ENCODE measurements around the gene GBX1.
A peak's percentile ranks its signal among the peaks of the same experiment; 100 is the strongest.

The GBX1 gene

GRCh38 chr7:151110236-151110940 lies 57.1 kb downstream of the GBX1 start:
- TF ChIP-seq CTCF (IDR thresholded peaks at IDR 0.05; ENCODE audit: low read depth, low read length): no peak
- no peak for DNase-seq (ENCODE audit: extremely low read depth, low read depth)

- peak; percentile 28 for DNase-seq (ENCODE audit: extremely low read depth, low read depth)
- TF ChIP-seq CTCF (IDR thresholded peaks at IDR 0.05; ENCODE audit: low read depth, low read length): no peak
Measured at GRCh38 chr7:151109094-151110048, 58.1 kb downstream of the GBX1 start.

GRCh38 chr7:151107882-151108281 lies 59.6 kb downstream of the GBX1 start:
- no peak for TF ChIP-seq CTCF (IDR thresholded peaks at IDR 0.05; ENCODE audit: low read depth, low read length)

GRCh38 chr7:151104411-151105235 lies 62.9 kb downstream of the GBX1 start:
- no peak for DNase-seq (ENCODE audit: extremely low read depth, low read depth)
- TF ChIP-seq CTCF (IDR thresholded peaks at IDR 0.05; ENCODE audit: low read depth, low read length): no peak

More at GRCh38 chr7:151107882-151108281, 59.6 kb downstream of the GBX1 start:
- DNase-seq (ENCODE audit: extremely low read depth, low read depth): no peak

GRCh38 chr7:151103973-151104372 lies 63.5 kb downstream of the GBX1 start:
- TF ChIP-seq CTCF (IDR thresholded peaks at IDR 0.05; ENCODE audit: low read depth, low read length): no peak
- DNase-seq (ENCODE audit: extremely low read depth, low read depth): no peak

- no peak for TF ChIP-seq CTCF (IDR thresholded peaks at IDR 0.05; ENCODE audit: low read depth, low read length)
- DNase-seq (ENCODE audit: extremely low read depth, low read depth): no peak
Measured at GRCh38 chr7:151102991-151103390, 64.5 kb downstream of the GBX1 start.

Measured in AG09319 (cell line).